NB4 (cell line): Measurements from ENCODE around the gene WDR19.

Experiments
- POLR2A ChIP-seq: IDR thresholded peaks from 2 replicates; pipeline ENCODE4 v1.6.1; 2011; ENCODE audit warnings: mild to moderate bottlenecking; ENCODE audit not compliant: insufficient read length; ENCODE audit errors: extremely low read depth
- TF ChIP-seq, protein P1 (sequence below): IDR thresholded peaks from 2 replicates; pipeline ENCODE4 v1.6.1; 2011; ENCODE audit warnings: low read depth, low read length
- TF ChIP-seq, protein P2 (sequence below): IDR thresholded peaks from one replicate; pipeline ENCODE4 v1.5.1; 2012; ENCODE audit warnings: low read depth, low read length

- TF ChIP-seq, protein P1, sequence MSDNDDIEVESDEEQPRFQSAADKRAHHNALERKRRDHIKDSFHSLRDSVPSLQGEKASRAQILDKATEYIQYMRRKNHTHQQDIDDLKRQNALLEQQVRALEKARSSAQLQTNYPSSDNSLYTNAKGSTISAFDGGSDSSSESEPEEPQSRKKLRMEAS = no peak
- TF ChIP-seq, protein P2, sequence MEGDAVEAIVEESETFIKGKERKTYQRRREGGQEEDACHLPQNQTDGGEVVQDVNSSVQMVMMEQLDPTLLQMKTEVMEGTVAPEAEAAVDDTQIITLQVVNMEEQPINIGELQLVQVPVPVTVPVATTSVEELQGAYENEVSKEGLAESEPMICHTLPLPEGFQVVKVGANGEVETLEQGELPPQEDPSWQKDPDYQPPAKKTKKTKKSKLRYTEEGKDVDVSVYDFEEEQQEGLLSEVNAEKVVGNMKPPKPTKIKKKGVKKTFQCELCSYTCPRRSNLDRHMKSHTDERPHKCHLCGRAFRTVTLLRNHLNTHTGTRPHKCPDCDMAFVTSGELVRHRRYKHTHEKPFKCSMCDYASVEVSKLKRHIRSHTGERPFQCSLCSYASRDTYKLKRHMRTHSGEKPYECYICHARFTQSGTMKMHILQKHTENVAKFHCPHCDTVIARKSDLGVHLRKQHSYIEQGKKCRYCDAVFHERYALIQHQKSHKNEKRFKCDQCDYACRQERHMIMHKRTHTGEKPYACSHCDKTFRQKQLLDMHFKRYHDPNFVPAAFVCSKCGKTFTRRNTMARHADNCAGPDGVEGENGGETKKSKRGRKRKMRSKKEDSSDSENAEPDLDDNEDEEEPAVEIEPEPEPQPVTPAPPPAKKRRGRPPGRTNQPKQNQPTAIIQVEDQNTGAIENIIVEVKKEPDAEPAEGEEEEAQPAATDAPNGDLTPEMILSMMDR = no peak
- no peak for TF ChIP-seq POLR2A
Observed at GRCh38 chr4:39323821-39324220, 141.5 kb downstream of the WDR19 start.
